ENCODE data around the gene ANGPT4. TPM values are rescaled to one million over a fixed set of nuclear protein-coding genes. Genes with fewer than 3 reads are reported as not detected.
A peak's percentile ranks its signal among the peaks of the same experiment; 100 is the strongest.

The ANGPT4 gene
- total and polyA plus RNA-seq, 2 of the 8 experiments (the other 6 are each of a cell fraction or from before 2014, with no cell fraction given) = 0.07 to 0.33 TPM

- H3K36me3 ChIP-seq (ENCODE audit: control insufficient read depth in 2 of 4, insufficient read depth in 4 of 4, low read length in 3 of 4) = no peaks in the 10 kb centered on the region
- H3K18ac ChIP-seq (ENCODE audit: extremely low read depth, low read length) = no peak overlapping the region
- H4K91ac ChIP-seq (replicated peaks; ENCODE audit: insufficient read length, low read length) = no peak overlapping the region
- no peak overlapping the region for H3K4ac ChIP-seq (replicated peaks; ENCODE audit: insufficient read length, low read depth, low read length)
- 0 out of 4 replicates have a peak overlapping the region, but pooled peaks of 1 of the 2 experiments have one; percentile 26 for H3K4me2 ChIP-seq (ENCODE audit: insufficient read depth in 1 of 2, low read depth in 2 of 2, low read length in 2 of 2)
- no peak for TF ChIP-seq MAFK (IDR thresholded peaks at IDR 0.05; ENCODE audit: low read depth, low read length)
- TF ChIP-seq RFX5 (IDR thresholded peaks at IDR 0.05; ENCODE audit: borderline replicate concordance, low read depth, low read length) = no peak
- TF ChIP-seq SIN3A (conservative IDR thresholded peaks at IDR 0.05 in 1 of 2, IDR thresholded peaks at IDR 0.05 in 1 of 2; ENCODE audit: low read depth in 1 of 2, low read length in 2 of 2) = no peak
- TF ChIP-seq CBX8 (IDR thresholded peaks at IDR 0.05; ENCODE audit: borderline replicate concordance, low read depth, low read length) = no peak
- TF ChIP-seq SRF (IDR thresholded peaks at IDR 0.05; ENCODE audit: low read depth, low read length) = no peak
- no peak for TF ChIP-seq KDM5A (IDR thresholded peaks at IDR 0.05; ENCODE audit: low read length)
- no peak for TF ChIP-seq EP300 (IDR thresholded peaks at IDR 0.05; ENCODE audit: borderline replicate concordance in 1 of 2, low read depth in 2 of 2, low read length in 2 of 2)
- no peak for TF ChIP-seq EGR1 (IDR thresholded peaks at IDR 0.05; ENCODE audit: borderline replicate concordance, low read depth, low read length)
- H2BK5ac ChIP-seq (ENCODE audit: low read depth, low read length) = no peak overlapping the region
- no peak overlapping the region for H3K4me3 ChIP-seq (ENCODE audit: extremely low read depth in 1 of 4, insufficient read depth in 2 of 4, low read depth in 3 of 4, low read length in 4 of 4)
- H3K23ac ChIP-seq (ENCODE audit: insufficient read length) = no peak overlapping the region
- H3K79me2 ChIP-seq (ENCODE audit: control insufficient read depth in 1 of 2, insufficient read depth in 2 of 2, low read length in 2 of 2) = no peaks in the 10 kb centered on the region
- DNase-seq (ENCODE audit: low read depth in 1 of 2, low spot score in 2 of 2) (no peak), FAIRE-seq (no peak)
- H3K9me3 ChIP-seq (ENCODE audit: insufficient read depth in 2 of 2, low read depth in 1 of 2, low read length in 1 of 2) = no peaks in the 10 kb centered on the region
- ChIA-PET CTCF (ENCODE audit: partially characterized antibody) (interaction anchor here (0.7 to 9.2 kb wide), 17 partner anchors 8 to 318 kb away, joined by 3 to 95 read pairs (median 5); partner anchors contain the start of gene FAM110A), POLR2A (ENCODE audit: partially characterized antibody) (interaction anchor here (0.5 to 1.4 kb wide), 3 partner anchors 30 to 200 kb away, joined by 3 to 5 read pairs (median 5); no protein-coding TSS in a partner anchor)
- H2BK12ac ChIP-seq (ENCODE audit: low read depth, low read length) = 0 out of 2 replicates have a peak overlapping the region, but pooled peaks have one; percentile 77
- no peak overlapping the region; the same call in 1 of the 2 replicates for H4K8ac ChIP-seq (ENCODE audit: extremely low read depth, insufficient read depth, low read length)
- H2AFZ ChIP-seq (ENCODE audit: low read length) = 0 out of 2 replicates have a peak overlapping the region, but pooled peaks have one; percentile 97
- WGBS, 2 experiments (ENCODE audit: extremely low coverage in 1 of 2, insufficient coverage in 1 of 2, insufficient read length in 1 of 2, insufficient replicate concordance in 2 of 2, low coverage in 1 of 2, low lambda C conversion rate in 2 of 2, missing lambda C conversion rate in 1 of 2) = 87% methylated on average over 9 of the region's 10 CpGs; no CpG with 5 or more reads in 1 of the 2 experiments
- no peaks in the 10 kb centered on the region; a peak in 2 of 7 replicates for H3K27me3 ChIP-seq (replicated peaks in 1 of 4; ENCODE audit: control insufficient read depth in 3 of 4, extremely low read depth in 1 of 4, insufficient read depth in 3 of 4, low read length in 3 of 4)
- no peaks in the 10 kb centered on the region for H3K79me1 ChIP-seq (ENCODE audit: low read depth, low read length)
- no peak overlapping the region for H3K27ac ChIP-seq (ENCODE audit: low read depth, low read length)
- no peaks in the 10 kb centered on the region for H3K23me2 ChIP-seq (ENCODE audit: low read depth, low read length)
- H2AK5ac ChIP-seq (ENCODE audit: low read depth, low read length) = no peak overlapping the region
- H4K5ac ChIP-seq (ENCODE audit: insufficient read length, low read depth, low read length) = no peak overlapping the region
- H3K9ac ChIP-seq (replicated peaks in 1 of 4; ENCODE audit: extremely low read depth in 1 of 4, low read depth in 3 of 4, low read length in 3 of 4) = no peak overlapping the region
- H3K4me1 ChIP-seq (replicated peaks in 1 of 4; ENCODE audit: control insufficient read depth in 3 of 4, insufficient read depth in 4 of 4, low read length in 3 of 4) = peaks cover 0 to 4% (median 0%) of the 10 kb centered on the region in 4 experiments; a peak in 3 of 7 replicates
- H2BK120ac ChIP-seq (replicated peaks; ENCODE audit: low read depth, low read length) = no peak overlapping the region
- H3K56ac ChIP-seq (replicated peaks; ENCODE audit: insufficient read length, low read depth, low read length) = no peak overlapping the region
- no peak overlapping the region for H2BK20ac ChIP-seq (ENCODE audit: low read length)
- peak overlapping the region; percentile 33; the same call in 1 of the 2 replicates for H2BK15ac ChIP-seq (ENCODE audit: low read length)
- H3K14ac ChIP-seq (ENCODE audit: insufficient read length) = no peak overlapping the region
- no peaks in the 10 kb centered on the region for H4K20me1 ChIP-seq (replicated peaks in 1 of 2; ENCODE audit: control insufficient read depth in 1 of 2, insufficient read depth in 2 of 2, low read length in 2 of 2)
Observed at GRCh38 chr20:873875-874607, 42.1 kb downstream of the ANGPT4 start.
